ENCODE data around the gene C1orf52. TPM values are rescaled to one million over a fixed set of nuclear protein-coding genes. Genes with fewer than 3 reads are reported as not detected.

The C1orf52 gene
- total and polyA plus RNA-seq, 9 of the 15 experiments (the other 6 are each of a cell fraction or from before 2014, with no cell fraction given): 17.0 to 38.5 (median 33.0) TPM

- TF ChIP-seq E2F4 (CRISPR knock-in tag; IDR thresholded peaks at IDR 0.05; ENCODE audit: low read depth) (no peak), ZNF146 (CRISPR knock-in tag; IDR thresholded peaks at IDR 0.05; ENCODE audit: unreplicated experiment) (no peak), ARID4B (CRISPR knock-in tag; IDR thresholded peaks at IDR 0.05) (peak; percentile 44; the same call in 1 of the 2 replicates), DDX20 (tag; IDR thresholded peaks at IDR 0.05; ENCODE audit: low read depth) (no peak), PKNOX1 (IDR thresholded peaks at IDR 0.05) (no peak), NFE2 (IDR thresholded peaks at IDR 0.05; ENCODE audit: low read depth) (no peak), DMBX1 (CRISPR knock-in tag; IDR thresholded peaks at IDR 0.05; ENCODE audit: borderline replicate concordance) (no peak), HBP1 (CRISPR knock-in tag; IDR thresholded peaks at IDR 0.05) (no peak), CREB1 (IDR thresholded peaks at IDR 0.05) (no peak), CREB1 (CRISPR knock-in tag; IDR thresholded peaks at IDR 0.05) (no peak; the same call in 1 of the 2 replicates), GABPB2 (CRISPR knock-in tag; conservative IDR thresholded peaks at IDR 0.05) (no peak; the same call in 1 of the 2 replicates), ZNF780A (CRISPR knock-in tag; IDR thresholded peaks at IDR 0.05) (no peak), HCFC1 (IDR thresholded peaks at IDR 0.05; ENCODE audit: low read depth, low read length) (no peak; the same call in 1 of the 2 replicates), RBFOX2 (IDR thresholded peaks at IDR 0.05; ENCODE audit: low read depth, low read length) (peak; percentile 86), USF1 (CRISPR knock-in tag; IDR thresholded peaks at IDR 0.05) (peak; percentile 83), DNMT1 (IDR thresholded peaks at IDR 0.05) (no peak), YBX1 (IDR thresholded peaks at IDR 0.05) (no peak), ZNF57 (CRISPR knock-in tag; IDR thresholded peaks at IDR 0.05) (no peak), RBM39 (optimal IDR thresholded peaks at IDR 0.05; ENCODE audit: low read depth, low read length) (no peak), KDM2B (CRISPR knock-in tag; IDR thresholded peaks at IDR 0.05) (peak; percentile 39; the same call in 1 of the 2 replicates)
Measured at GRCh38 chr1:85201340-85202091, 57.9 kb downstream of the C1orf52 start (continued).
